C4-2B (cell line): Measurements from ENCODE around the gene ACVR2A.

Experiments
- CTCF ChIP-seq: fragments of 450-650 bp; conservative IDR thresholded peaks from 2 replicates; pipeline ENCODE4 v1.5.1; 2017; ENCODE audit warnings: mild to moderate bottlenecking
- ZFX ChIP-seq: fragments of 450-650 bp; IDR thresholded peaks from 2 replicates; pipeline ENCODE4 v1.6.1; 2017

- TF ChIP-seq CTCF (no peak), ZFX (no peak)
Measured at GRCh38 chr2:147846412-147847081, 1.7 kb downstream of the ACVR2A start.
